ENCODE results near the gene DNAJC10.
"Not testable (repeated sequence)": the region's sequence is repeated elsewhere in the genome, so short reads cannot be mapped to it uniquely, and the experiment has no call there.

DNAJC10 gene, protein sequence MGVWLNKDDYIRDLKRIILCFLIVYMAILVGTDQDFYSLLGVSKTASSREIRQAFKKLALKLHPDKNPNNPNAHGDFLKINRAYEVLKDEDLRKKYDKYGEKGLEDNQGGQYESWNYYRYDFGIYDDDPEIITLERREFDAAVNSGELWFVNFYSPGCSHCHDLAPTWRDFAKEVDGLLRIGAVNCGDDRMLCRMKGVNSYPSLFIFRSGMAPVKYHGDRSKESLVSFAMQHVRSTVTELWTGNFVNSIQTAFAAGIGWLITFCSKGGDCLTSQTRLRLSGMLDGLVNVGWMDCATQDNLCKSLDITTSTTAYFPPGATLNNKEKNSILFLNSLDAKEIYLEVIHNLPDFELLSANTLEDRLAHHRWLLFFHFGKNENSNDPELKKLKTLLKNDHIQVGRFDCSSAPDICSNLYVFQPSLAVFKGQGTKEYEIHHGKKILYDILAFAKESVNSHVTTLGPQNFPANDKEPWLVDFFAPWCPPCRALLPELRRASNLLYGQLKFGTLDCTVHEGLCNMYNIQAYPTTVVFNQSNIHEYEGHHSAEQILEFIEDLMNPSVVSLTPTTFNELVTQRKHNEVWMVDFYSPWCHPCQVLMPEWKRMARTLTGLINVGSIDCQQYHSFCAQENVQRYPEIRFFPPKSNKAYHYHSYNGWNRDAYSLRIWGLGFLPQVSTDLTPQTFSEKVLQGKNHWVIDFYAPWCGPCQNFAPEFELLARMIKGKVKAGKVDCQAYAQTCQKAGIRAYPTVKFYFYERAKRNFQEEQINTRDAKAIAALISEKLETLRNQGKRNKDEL

DNA sequence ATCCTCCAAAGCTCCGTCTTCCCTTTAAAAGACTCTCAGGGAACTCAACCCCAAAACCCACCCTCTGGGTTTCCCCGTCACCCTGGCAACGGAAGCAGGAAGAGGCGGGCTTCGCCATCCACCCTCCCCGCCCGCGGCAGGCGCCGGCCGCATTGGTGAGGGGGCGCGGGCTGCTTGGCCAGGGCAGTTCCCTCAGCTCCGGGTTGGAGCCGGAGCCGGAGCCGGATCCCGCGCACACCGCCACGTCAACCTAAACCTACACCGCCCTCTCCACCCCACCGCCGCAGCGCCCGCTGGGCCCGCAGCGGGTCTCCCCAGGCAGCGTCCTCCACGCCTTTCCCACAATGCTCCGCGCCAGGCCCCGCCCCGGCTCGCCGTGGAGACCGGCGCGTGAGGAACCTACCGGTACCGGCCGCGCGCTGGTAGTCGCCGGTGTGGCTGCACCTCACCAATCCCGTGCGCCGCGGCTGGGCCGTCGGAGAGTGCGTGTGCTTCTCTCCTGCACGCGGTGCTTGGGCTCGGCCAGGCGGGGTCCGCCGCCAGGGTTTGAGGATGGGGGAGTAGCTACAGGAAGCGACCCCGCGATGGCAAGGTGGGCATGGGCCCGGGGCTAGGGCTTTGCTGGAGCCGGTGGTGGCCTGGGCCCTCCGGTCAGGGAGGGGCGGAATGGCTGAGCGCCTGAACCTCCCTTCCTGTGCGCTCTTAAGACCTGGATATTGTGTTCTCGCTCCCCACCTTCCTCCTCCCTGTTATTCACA, at the start of gene DNAJC10:
Gene DNAJC10, plus strand, starts transcription at position 366 of the 758 bp plus-strand sequence. CDS start 1,830 bp downstream, outside the sequence.
- peak; percentile 89 for DNase-seq

DNA sequence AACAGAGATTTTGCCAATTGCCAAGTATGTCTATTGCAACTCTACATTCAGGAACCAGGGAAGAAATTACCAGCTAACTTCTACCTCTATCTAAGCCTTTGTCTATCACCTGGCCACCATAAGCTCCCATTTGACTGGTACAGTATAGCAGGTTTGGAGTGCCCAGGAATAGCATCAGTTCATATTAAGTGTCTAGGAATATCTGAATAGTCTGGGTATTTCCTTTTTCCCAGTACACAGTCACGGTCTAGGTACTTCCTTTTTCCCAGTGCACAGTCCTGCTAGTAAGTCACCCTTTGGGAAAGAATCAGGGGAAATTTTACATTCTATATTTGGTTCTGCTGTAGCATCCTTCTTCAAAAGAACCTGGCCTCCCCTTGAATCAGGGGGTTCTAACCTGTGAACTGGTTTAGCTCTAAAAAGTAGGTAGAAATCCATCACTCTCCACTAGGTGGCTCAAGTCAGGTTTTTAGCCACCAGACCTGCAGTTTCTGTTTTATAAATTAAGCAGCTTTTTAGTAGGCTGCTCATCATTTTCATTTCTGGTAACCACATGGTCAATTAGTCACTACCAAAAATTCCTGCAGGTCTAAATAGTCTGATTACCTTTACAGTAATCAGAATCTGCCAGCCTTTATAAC, 49.3 kb upstream of the DNAJC10 start:
- no peak for DNase-seq

DNA sequence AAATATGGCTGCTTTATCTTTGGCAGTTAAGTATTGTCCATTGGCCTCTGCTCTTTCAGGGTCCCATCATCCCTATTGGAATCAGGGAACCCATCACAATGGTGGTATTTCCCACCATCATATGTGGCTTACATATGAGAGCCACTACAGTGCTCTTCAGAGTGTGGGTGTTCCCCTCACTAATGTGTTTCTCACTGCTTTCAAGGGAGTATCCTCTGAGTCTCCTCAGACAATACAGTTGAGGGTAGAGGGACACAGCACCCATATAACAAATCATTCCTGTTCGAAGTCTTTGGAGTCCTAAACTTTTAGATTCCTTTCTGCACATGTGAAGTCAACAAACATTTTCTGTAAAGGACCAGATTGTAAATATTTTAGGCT, 48.8 kb upstream of the DNAJC10 start:
- no peak for DNase-seq

DNA sequence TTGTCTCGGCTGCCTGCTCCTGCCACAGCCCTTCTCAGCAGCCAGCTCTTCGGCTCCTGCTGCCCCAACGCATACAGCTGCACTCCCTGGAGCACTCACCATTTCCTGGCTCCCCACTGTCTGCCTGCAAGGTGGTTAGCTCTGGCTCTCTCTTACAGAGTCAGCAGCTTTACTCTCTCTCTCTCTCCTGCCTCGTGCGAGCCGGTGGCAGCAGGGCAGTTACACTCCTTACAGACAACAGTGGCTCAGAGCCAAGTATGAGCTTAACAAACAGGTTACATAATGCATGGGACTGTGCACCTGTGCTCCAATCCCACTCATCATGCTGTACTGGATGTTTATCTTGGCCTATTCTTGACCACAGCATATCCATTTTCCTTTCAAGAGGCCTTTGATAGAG, 47.4 kb upstream of the DNAJC10 start:
- no peak for DNase-seq

DNA sequence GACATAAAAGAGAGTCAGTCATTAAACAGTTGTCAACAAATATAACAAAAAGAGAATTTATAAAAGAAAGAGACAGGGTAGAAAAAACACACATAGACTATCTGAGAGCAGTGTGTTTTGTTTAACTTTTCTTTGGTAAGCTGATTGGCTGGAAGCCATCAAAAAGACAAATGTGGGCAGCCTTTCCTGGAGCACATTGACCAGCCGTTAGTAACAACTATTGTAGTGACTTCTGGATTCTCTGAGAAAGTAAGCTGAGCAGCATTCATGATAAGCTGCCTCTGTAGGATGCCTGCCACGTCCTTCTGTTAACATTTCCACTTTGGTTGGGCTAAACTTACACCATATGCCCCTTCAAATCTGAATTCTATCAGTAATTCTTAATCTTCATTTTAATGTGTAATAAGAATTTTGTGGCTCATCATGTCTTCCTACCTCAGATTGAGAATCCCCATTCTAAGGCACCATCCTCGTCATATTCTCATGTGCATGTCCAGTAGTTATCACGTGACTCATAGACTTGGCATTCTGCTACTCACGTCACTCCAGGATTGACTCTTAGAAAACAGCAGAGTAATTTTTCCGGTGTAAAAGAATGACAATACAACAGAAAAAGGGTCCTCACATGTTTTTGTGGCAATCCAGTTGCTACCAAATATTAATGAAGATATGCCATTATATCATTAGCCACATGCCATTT, 43.4 kb upstream of the DNAJC10 start:
- no peak for DNase-seq

DNA sequence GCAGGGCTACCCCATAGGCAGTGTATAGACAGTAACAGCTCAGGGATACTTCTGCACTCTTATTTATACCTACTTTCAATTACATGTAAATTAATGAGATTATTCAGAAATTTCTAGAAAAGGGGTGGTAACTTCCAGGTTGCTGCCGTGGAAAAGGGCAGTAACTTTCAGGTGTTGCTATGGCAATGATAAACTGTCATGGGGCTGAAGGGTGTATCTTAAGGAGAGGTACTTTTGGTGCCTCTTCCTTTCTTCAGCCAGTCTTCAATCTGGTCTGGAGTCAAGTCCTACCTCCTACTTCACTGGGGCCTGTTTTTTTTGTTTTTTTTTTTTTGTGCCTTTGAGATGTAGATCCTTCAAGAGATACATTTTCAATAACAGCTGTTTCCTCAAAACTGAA, 35.2 kb upstream of the DNAJC10 start:
- DNase-seq, result no peak

DNA sequence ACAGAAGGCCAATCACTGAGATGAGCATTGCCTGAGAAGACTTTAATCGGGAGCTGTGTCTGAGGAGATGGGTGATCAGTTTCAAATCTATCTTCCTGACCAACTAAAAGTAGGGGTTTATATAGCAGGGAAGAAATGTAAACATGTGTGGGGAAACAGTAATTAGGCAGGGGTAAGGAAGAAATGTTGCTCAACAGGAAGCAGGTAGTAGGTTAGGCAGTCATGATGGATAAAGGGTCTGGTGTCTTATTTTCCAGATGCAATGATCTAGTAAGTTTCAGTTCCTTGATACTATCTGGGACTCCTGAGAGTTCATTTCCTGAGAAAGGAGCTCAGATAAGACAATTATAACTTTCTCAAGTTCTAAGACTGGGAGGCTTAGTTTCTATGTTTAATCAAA, 33.8 kb upstream of the DNAJC10 start:
- no peak for DNase-seq

DNA sequence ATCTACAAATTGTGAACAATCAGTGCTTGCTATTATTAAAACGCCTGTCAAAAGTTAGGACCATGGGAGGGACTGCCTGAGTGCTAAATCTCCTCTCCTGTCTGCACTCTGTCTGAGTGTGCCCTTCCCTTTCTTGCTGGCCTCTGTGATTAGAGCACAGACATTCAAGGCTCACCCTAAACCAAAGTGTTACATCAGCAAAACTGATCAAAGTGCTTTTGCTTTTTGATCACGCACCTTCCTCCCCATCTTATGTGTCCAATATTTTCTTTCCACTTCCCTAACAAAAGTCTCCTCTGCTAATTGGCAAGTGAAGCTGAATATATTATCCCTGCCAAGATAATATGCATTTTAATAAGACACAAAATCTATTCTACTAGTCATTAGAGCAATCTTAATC, 30.5 kb upstream of the DNAJC10 start:
- DNase-seq, result no peak

DNA sequence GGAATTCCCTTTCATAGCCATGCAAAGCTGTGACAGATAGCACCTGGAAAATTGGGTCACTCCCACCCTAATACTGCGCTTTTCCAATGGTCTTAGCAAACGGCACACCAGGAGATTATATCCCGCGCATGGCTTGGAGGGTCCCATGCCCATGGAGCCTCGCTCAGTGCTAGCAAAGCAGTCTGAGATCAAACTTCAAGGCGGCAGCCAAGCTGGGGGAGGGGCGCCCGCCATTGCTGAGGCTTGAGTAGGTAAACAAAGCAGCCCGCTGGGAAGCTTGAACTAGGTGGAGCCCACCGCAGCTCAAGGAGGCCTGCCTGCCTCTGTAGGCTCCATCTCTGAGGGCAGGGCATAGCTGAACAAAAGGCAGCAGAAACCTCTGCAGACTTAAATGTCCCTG, 29.3 kb upstream of the DNAJC10 start:
- DNase-seq, result not testable (repeated sequence)

DNA sequence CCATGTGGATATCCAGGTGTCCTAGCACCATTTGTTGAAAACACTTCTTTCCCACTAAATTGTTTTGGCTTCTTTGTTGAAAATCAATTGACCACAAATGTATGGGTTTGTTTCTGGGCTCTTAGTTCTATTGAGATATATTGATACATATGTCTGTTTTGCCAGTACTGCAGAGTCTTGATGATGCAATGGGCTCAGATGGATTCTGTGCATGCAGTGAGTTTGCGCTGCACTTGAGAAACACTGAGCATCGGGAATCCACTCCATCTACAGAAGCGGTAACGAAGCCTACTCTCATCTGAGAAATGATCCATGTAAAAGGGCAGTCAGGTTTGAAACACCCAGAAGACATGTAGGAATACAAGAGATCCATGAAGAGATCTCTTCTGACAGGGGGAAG, 21.9 kb upstream of the DNAJC10 start:
- DNase-seq, result no peak

DNA sequence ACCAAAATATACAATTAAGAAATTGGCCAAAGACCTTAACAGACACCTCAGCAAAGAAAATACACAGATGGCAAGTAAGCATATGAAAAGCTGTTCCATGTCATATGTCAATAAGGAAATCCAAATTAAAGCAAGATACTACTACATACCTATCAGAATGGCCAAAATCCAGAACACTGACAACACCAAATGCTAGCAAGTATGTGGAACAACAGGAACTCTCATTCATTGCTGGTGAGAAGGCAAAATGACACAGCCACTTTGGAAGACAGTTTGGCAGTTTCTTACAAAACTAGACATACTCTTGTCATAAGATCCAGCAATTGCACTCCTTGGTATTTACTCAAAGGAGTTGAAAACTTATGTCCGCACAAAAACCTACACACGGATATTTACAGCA, 20.3 kb upstream of the DNAJC10 start:
- no peak for DNase-seq

DNA sequence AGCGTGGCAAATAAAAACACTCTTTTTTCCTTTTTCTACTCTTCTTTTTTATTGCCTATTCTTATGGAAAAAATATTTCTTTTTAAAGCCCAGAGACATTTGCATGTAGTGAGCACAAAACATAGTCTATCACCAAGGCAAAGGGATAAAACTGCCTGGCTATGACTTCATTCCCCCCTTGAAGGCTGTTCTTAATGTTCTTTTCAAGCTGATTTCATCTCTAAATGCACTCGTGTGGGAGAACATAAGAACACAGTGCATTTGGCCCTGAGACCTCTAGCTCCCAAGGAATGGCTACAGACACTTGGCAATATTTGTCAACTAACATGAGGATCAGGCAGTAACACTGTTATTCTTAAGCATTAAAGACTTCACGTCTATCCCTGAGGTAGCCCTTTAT, 17.4 kb upstream of the DNAJC10 start:
- DNase-seq, result no peak

DNA sequence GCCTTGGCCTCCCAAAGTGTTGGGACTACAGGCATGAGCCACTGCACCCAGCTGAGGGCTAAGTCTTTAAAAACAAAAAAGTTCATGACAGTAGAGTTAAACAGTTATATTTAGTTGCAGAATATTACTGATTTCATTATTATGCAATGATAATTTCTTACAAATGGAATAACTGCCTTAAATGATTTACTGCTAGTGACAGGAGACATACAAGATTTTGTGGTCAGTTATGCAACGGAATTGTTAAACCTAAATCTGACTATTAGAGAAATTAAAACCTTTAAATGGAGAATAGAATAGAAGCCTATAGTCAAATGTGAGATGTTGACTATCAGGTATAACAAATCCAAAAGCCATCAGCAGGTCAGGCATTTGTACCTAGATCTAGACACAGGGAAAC, 10.3 kb upstream of the DNAJC10 start:
- DNase-seq, result no peak

DNA sequence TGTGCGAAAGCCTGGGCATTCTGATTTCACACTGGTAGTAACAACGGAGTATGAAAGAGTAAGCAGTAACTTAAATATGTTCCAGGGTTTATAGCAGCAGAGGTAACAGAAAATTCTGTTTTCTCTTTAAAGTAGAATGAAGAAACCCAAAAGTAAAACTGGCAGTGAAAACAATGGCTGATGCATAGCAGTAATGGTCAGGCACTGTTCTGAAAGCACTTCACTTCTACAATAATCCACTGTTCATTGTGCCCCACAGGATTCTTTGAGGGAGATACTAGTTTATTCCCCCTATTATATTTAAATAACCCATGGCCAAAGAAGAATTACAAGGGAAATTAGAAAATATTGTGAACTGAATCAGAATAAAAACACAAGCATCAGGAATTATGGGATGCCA, 9.3 kb upstream of the DNAJC10 start:
- DNase-seq, result no peak

DNA sequence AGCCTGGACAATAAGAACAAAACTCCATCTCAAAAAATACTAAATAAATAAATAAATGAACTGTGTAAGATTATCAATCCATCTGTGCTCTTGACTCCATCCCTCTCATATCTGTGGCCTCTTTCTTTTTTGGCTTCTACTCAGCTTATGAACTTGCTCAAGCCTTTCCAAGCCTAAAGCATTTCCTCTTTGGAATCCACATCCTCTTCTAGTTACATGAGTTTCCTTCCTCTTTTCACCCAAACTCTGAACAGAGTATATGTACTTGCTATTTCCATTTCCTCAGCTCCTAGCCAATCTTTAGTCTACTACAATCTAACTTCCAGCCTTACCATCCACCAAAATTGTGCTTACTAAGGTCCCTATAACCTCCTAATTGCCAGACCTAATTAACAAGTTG, 2.5 kb upstream of the DNAJC10 start:
- no peak for DNase-seq

DNA sequence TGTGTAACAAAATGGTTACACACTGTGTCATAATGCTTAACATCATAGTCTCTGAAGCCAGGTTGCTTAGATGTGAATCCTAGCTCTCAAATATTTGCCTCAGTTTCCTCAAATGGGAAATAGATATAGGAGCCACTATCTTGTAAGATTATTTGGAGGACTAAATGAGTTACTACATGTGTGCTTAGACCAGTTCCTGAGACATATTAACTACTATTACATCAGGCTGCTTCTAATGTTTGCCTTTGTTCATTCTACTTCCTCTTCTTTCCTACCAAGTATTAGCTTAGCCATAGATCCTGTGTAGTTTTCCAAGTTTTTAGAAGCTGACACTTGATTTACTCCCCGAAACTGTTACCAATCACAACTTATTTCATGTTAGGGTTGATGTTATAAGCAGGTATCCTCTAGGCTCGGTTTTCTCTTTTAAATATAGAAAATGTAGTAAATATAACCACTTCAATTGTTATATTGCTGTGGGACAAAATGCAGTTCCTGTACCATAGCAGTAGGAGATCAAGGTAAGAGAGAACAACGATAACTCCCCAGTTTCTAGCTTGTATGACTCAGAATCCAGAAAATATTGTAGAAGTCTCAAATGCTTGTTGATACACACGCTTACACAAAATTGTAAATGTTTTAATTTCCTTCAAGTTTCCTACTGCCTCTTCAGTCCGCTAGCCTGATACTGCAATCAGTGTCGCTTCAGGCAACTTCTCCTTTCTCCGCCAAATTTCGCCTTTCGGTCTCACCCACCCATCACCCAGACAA, 751 bp upstream of the DNAJC10 start:
- DNase-seq, result no peak

DNA sequence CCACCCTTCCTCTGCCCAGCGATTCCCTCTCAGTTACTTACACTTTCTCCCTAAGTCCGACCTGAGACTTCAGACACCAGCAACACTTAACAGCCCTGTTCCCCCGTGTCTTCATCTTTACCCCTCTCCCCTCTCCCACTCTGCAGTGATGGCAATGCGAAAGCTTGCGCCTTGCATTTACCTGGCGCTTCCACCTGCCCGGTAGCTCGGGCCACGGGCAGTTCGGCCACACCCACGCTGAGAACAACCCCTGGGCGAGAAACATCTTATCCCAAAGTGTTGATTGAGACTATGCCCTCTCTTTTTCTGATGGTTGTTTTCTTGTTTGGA, 558 bp downstream of the DNAJC10 start:
- DNase-seq, result no peak

DNA sequence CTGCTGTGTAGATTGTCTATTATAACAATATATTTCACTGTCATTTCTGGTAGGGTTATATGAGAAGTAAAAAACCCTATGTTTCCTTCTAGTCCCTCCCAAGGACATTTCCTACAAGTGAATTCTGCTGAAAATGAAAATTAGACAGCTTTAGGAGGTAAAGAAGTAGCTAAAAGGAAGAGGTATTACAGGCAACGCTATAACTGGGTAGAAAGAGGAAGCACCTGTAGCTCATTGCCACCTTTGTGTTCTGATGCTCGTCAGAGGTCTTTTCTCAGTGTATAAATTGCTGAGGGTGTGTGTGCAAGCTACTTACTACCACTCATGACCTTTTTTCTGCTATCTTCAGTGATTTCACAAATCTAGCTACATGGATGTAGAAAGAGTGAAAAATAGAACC, 1.4 kb downstream of the DNAJC10 start:
- DNase-seq, result no peak

DNA sequence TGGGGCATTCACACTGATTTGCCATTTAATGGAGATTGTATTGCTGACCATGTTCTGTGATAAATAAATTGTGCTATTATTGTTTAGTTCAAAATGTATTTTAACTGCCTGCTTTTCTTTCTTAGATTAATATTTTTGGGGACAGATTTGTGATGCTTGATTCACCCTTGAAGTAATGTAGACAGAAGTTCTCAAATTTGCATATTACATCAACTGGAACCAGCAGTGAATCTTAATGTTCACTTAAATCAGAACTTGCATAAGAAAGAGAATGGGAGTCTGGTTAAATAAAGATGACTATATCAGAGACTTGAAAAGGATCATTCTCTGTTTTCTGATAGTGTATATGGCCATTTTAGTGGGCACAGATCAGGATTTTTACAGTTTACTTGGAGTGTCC, 1.8 kb downstream of the DNAJC10 start:
- no peak for DNase-seq

DNA sequence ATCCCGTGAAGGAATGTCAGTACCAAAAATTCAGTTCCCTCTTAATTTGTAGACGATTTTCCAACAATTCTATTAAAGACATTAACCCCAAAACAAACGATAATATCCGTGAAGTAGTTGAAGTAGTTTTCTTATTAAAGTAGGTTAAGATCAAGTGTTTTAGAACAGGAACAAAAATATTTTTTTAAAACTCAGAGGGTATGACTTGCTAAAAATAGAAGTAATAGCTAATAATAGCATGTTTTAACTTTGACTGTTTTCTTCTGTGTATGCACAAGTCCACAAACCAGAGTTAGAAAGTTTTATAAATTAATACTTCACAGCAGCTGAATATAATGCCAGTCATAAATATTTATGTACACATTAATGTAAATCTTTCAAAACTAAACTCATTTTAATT, 2.4 kb downstream of the DNAJC10 start:
- DNase-seq, result no peak

DNA sequence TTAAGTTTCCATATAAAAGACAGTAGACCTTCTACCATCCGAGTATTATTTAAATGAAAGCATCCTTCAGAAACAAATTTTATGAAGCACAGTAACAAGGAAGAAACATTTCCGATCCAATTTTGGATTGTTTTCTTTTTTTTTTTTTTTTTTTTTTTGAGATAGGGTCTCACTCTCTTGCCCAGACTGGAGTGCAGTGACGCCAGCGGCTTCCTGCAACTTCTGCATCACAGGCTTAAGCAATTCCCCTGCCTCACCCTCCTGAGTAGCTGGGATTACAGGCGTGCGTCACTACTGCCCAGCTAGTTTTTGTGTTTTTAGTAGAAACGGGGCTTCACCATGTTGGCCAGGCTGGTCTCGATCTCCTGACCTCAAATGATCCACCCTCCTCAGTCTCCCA, 3.1 kb downstream of the DNAJC10 start:
- DNase-seq, result not testable (repeated sequence)

DNA sequence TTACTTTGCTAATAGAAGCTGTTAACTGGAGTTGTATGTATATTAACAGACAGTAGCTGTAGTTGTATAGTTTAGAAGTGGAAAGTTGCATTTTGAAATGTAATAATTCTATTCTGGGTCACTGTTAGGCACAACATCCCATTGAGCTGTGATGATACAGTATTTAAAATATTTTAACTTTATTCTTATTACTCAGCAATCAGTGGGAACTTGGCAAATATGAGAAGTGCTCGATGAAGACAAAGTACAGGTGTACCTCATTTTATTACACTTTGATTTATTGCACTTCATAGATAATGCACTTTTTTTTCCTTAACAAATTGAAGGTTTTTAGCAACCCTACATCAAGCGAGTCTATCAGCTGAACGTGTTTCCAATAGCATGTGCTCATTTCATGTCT, 8.6 kb downstream of the DNAJC10 start:
- no peak for DNase-seq

All from NK-92 treated with Interleukin-12 subunit alpha and Interleukin-12 subunit beta, amount 100 ng/mL, for 24 hours (cell line).